Neuron (in vitro differentiated cells): ENCODE data around the gene MPV17L2.
"Not testable (repeated sequence)": the region's sequence is repeated elsewhere in the genome, so short reads cannot be mapped to it uniquely, and the experiment has no call there.

ENCODE experiments used
- H2AFZ ChIP-seq: one replicate; pipeline ENCODE4 v1.6.1; 2013; ENCODE audit warnings: low read depth, mild to moderate bottlenecking, inconsistent platforms, low read length, moderate library complexity
- H3K27me3 ChIP-seq: one replicate; pipeline ENCODE4 v1.6.1; 2013; ENCODE audit warnings: low read length; ENCODE audit not compliant: insufficient read depth
- H3K36me3 ChIP-seq: one replicate; pipeline ENCODE4 v1.6.1; 2013; ENCODE audit warnings: low read length; ENCODE audit not compliant: insufficient read depth
- H3K4me1 ChIP-seq: one replicate; pipeline ENCODE4 v1.6.1; 2013; ENCODE audit warnings: low read length; ENCODE audit not compliant: insufficient read depth
- H3K4me3 ChIP-seq: 2 replicates; pipeline ENCODE4 v1.5.1; 2013; ENCODE audit warnings: mild to moderate bottlenecking, low read length, moderate library complexity
- H3K9me3 ChIP-seq: one replicate; pipeline ENCODE4 v1.6.1; 2013; ENCODE audit warnings: low read length

The MPV17L2 gene

GRCh38 chr19:18203408-18203862 is 10.4 kb downstream of the MPV17L2 start:
- Histone ChIP-seq H3K36me3 (peaks cover 6% of the 10 kb centered on the region), H3K4me1 (peaks cover 13% of the 10 kb centered on the region), H2AFZ (peak overlapping the region; percentile 15), H3K27me3 (no peaks in the 10 kb centered on the region), H3K9me3 (no peaks in the 10 kb centered on the region), H3K4me3 (peak overlapping the region; percentile 64)

GRCh38 chr19:18203863-18204393 is 10.9 kb downstream of the MPV17L2 start, which contains the start of gene RAB3A:
Gene RAB3A, minus strand, starts transcription at chr19:18204042. Its CDS starts 1,302 bp downstream, at chr19:18202740.
- Histone ChIP-seq H2AFZ (peak within 1 kb of the TSS; percentile 91), H3K9me3 (no peaks in the 10 kb centered on the region), H3K36me3 (peaks cover 1% of the 10 kb centered on the region), H3K27me3 (no peaks in the 10 kb centered on the region), H3K4me3 (peak within 1 kb of the TSS; percentile 64), H3K4me1 (peaks cover 13% of the 10 kb centered on the region)

DNA sequence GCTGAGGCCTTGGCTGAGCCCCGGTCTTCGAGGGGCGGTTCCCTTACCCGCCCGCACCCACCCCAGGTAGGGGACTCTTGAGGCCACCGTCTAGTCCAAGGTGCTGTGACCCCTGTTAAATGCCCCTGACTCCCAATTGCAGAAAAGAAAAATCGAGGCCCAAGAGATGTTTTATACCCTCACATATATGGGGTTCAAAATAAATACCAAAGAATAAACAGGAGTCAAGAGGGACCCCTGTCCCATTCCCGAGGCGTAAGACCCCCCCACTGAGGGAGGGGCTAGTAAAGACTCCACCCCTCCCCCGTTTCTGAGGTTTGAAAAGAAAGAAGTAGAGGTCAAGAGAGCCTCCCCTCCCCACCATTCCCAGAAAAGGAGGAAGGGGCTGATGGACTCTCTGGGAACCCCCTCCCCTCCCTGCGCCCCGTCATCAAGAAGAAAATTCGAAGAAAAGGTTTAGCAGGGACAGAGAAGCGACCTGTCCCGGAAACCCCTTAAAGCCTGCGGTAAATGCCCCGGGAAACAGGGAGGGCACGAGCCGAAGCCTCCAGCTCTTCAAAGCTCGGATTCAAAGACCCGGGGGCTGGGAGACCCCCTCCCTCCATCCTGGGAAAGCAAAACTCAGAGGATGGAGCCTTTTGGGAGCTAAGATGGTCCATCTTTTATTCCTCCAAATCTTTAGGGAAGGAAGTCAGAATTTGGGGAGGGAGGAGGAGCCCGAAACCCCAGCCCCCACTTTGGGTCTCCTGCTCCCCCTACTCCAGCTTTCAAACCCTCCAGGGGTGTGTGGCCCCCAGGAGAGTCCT is 11.6 kb downstream of the MPV17L2 start:
- H3K9me3 ChIP-seq: no peaks in the 10 kb centered on the region
- peak overlapping the region; percentile 64 for H3K4me3 ChIP-seq
- no peaks in the 10 kb centered on the region for H3K27me3 ChIP-seq
- peaks cover 13% of the 10 kb centered on the region for H3K4me1 ChIP-seq
- peak overlapping the region; percentile 91 for H2AFZ ChIP-seq
- no peaks in the 10 kb centered on the region for H3K36me3 ChIP-seq

GRCh38 chr19:18205200-18205892 is 12.3 kb downstream of the MPV17L2 start:
- H3K9me3 ChIP-seq: no peaks in the 10 kb centered on the region
- H3K27me3 ChIP-seq: no peaks in the 10 kb centered on the region
- H3K4me1 ChIP-seq: peaks cover 13% of the 10 kb centered on the region
- H3K36me3 ChIP-seq: no peaks in the 10 kb centered on the region
- peak overlapping the region; percentile 91 for H2AFZ ChIP-seq
- peak overlapping the region; percentile 64 for H3K4me3 ChIP-seq

DNA sequence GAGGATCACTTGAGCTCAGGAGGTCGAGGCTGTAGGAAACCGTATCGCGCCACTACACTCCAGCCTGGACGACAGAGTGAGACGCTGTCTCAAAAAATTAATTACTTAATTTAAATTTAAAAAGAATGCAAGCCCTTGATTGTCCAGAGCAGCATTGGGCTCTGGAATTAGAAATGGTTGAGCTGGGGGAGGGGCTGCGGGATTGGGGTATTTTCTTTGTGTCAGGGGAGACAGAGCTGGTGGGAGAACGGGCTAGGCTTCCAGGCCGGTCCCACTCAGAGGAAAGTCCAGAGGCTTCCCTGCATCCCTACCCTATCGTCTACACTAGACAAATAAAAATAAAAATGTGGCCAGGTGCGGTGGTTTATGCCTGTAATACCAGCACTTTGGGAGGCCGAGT is 13.0 kb downstream of the MPV17L2 start:
- no peak overlapping the region for H2AFZ ChIP-seq
- H3K36me3 ChIP-seq: no peaks in the 10 kb centered on the region
- no peaks in the 10 kb centered on the region for H3K9me3 ChIP-seq
- H3K27me3 ChIP-seq: no peaks in the 10 kb centered on the region
- H3K4me3 ChIP-seq: peak overlapping the region; percentile 64
- peaks cover 13% of the 10 kb centered on the region for H3K4me1 ChIP-seq

- H2AFZ ChIP-seq: no peak overlapping the region
- no peaks in the 10 kb centered on the region for H3K27me3 ChIP-seq
- H3K4me1 ChIP-seq: peaks cover 9% of the 10 kb centered on the region
- H3K4me3 ChIP-seq: no peak overlapping the region
- H3K36me3 ChIP-seq: no peaks in the 10 kb centered on the region
- H3K9me3 ChIP-seq: no peaks in the 10 kb centered on the region
Measured at GRCh38 chr19:18208098-18208951, 15.3 kb downstream of the MPV17L2 start.

DNA sequence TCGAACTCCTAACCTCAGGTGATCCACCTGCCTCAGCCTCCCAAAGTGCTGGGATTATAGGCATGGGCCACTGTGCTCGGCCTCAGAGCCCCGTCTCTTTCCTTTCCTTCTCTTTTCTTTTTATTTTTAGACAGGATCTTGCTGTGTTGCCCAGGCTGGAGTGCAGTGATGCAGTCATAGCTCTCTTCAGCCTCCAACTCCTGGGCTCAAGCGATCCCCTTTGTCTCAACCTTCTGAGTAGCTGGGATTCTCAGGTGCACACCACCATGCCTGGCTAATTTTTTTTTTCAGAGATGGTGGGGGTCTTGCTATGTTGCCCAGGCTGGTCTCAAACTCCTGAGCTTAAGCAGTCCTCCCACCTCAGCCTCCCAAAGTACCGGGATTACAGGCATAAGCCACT is 16.9 kb downstream of the MPV17L2 start:
- not testable (repeated sequence) for H3K36me3 ChIP-seq, H3K9me3 ChIP-seq, H3K4me1 ChIP-seq, H2AFZ ChIP-seq, H3K4me3 ChIP-seq, H3K27me3 ChIP-seq

GRCh38 chr19:18211683-18212082 is 18.7 kb downstream of the MPV17L2 start:
- H3K9me3 ChIP-seq: no peaks in the 10 kb centered on the region
- H3K4me1 ChIP-seq: no peaks in the 10 kb centered on the region
- H3K4me3 ChIP-seq: no peak overlapping the region
- no peak overlapping the region for H2AFZ ChIP-seq
- no peaks in the 10 kb centered on the region for H3K27me3 ChIP-seq
- no peaks in the 10 kb centered on the region for H3K36me3 ChIP-seq

- Histone ChIP-seq H3K9me3 (no peaks in the 10 kb centered on the region), H3K4me3 (no peak overlapping the region), H2AFZ (no peak overlapping the region), H3K36me3 (no peaks in the 10 kb centered on the region), H3K27me3 (peaks cover 16% of the 10 kb centered on the region), H3K4me1 (no peaks in the 10 kb centered on the region)
Measured at GRCh38 chr19:18214779-18215433, 21.9 kb downstream of the MPV17L2 start.

DNA sequence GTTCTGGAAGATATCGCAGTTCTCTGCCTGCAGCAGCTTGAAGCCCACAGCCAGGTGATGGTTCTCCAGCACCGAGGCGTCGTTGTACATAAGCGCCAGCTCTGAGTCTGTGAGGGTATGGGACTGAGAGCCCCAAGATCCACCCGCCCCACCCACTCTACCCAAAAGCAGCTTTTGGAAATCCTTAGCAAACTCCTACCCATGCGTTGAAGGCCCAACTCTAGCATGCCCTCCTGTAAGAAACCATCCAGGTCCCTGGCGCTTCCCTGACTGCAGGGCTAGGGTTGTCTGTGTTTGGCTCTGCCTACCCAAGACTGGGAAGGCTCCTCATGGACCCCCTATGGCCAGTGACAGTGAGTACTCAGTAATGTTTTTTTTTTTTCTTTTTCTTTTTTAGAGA is 23.8 kb downstream of the MPV17L2 start:
- Histone ChIP-seq H3K9me3 (no peaks in the 10 kb centered on the region), H2AFZ (no peak overlapping the region), H3K36me3 (no peaks in the 10 kb centered on the region), H3K27me3 (peaks cover 28% of the 10 kb centered on the region), H3K4me1 (no peaks in the 10 kb centered on the region), H3K4me3 (no peak overlapping the region)

DNA sequence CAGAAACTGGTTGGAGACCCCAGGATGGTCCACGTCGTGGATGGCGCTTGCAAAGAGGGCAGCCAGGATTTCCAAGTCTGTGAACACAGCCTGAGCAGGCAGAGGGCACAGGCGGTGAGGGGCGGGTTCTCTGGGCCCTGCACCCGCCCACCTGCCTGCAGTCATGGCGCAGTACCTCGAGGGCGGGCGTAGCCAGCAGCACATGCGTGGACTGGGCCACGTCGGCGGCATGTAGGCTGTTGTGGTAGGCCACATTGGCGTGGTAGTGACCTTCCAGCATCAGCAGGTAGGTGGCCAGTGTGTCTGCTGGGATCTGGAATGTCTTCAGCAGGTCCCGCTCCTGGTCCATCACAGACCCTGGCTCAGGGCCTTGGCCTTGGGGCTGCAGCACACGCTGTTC is 25.1 kb downstream of the MPV17L2 start:
- Histone ChIP-seq H3K4me3 (no peak overlapping the region), H3K4me1 (no peaks in the 10 kb centered on the region), H3K27me3 (peaks cover 28% of the 10 kb centered on the region), H3K9me3 (no peaks in the 10 kb centered on the region), H3K36me3 (no peaks in the 10 kb centered on the region), H2AFZ (no peak overlapping the region)

DNA sequence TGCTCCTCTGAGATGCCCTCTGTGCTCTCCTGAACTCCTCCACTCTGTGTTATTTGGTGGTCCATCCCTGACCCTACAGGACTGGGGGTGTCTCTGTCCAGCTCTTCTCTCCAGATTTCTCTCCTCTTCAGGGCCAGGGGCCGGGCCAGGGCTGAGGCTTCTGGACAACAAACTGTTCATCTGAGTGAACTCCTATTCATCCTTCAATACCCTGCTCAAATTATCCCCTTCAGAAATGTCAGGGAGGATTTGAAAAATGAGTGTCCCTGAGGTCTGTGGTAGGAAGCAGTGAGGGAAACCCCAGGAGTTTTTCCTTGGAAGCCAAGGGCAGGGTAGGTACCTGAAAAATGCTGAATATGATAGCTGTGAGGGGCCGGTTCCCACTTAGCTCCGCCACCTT is 25.6 kb downstream of the MPV17L2 start:
- peaks cover 28% of the 10 kb centered on the region for H3K27me3 ChIP-seq
- no peak overlapping the region for H2AFZ ChIP-seq
- no peaks in the 10 kb centered on the region for H3K9me3 ChIP-seq
- no peaks in the 10 kb centered on the region for H3K36me3 ChIP-seq
- no peak overlapping the region for H3K4me3 ChIP-seq
- H3K4me1 ChIP-seq: no peaks in the 10 kb centered on the region
